Measurements from ENCODE around the gene SERGEF. TPM values are rescaled to one million over a fixed set of nuclear protein-coding genes. Genes with fewer than 3 reads are reported as not detected.

Gene SERGEF
- polyA plus RNA-seq, 1 experiment = 18.1 TPM

- ChIA-PET POLR2A (no interaction called here), CTCF (no interaction called here)
Measured at GRCh38 chr11:17780668-17781067, 232.2 kb downstream of the SERGEF start.

DNA sequence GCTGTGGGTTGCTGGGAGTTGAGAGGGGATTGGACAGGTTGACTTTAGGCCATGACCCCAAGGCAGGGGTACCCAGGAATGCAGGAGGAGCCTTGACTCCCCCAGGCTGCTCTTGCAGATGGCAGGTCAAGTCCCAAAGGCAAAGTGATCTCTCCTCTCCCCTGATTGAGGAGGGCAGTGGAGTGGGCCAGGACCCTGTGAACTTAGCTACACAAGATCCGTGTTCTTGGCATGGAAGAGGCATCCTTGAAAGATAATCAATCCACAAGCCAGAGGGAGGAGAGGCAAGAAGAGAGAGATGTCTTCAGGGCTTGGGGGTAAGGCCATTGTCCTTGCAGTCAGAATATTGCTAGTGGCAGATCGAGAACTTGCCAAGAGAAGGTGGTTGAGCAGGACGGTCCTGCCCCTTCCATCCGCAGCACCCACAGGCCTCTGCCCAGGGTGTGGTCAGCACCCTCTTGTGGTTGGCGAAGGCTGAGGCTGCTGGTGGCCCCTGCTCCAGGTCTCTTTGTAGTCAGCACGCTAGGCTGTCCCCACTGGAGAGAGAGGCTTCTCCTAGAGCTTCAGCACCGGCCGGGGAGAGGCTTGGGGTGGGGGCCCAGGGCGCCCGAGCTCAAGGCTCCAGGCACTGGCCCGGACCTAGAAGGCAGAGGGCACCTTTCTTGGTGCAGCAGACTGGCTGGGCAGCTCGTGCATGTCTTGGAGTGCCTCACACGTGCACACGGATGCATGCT is 232.8 kb downstream of the SERGEF start:
- Histone ChIP-seq H3K27ac (ENCODE audit: low read depth, low read length) (no peak overlapping the region), H3K9me3 (ENCODE audit: control insufficient read depth, insufficient read depth, low read length) (no peaks in the 10 kb centered on the region; the same call in 1 of the 2 replicates), H3K27me3 (ENCODE audit: control insufficient read depth, insufficient read depth, low read length) (no peaks in the 10 kb centered on the region), H3K4me3 (ENCODE audit: low read depth, low read length) (no peak overlapping the region)
- DNase-seq (ENCODE audit: low read depth, low spot score) = no peak
- TF ChIP-seq, protein P1, sequence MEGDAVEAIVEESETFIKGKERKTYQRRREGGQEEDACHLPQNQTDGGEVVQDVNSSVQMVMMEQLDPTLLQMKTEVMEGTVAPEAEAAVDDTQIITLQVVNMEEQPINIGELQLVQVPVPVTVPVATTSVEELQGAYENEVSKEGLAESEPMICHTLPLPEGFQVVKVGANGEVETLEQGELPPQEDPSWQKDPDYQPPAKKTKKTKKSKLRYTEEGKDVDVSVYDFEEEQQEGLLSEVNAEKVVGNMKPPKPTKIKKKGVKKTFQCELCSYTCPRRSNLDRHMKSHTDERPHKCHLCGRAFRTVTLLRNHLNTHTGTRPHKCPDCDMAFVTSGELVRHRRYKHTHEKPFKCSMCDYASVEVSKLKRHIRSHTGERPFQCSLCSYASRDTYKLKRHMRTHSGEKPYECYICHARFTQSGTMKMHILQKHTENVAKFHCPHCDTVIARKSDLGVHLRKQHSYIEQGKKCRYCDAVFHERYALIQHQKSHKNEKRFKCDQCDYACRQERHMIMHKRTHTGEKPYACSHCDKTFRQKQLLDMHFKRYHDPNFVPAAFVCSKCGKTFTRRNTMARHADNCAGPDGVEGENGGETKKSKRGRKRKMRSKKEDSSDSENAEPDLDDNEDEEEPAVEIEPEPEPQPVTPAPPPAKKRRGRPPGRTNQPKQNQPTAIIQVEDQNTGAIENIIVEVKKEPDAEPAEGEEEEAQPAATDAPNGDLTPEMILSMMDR (IDR thresholded peaks at IDR 0.05; ENCODE audit: low read depth, low read length) = no peak
- CTCF ChIA-PET = no interaction called here
- POLR2A ChIA-PET = interaction anchor here (0.6 kb wide), 1 partner anchor 66 kb away, joined by 3 read pairs; no protein-coding TSS in a partner anchor

More at GRCh38 chr11:17780668-17781067, 232.2 kb downstream of the SERGEF start:
- H3K4me3 ChIP-seq (ENCODE audit: low read depth, low read length) = no peak overlapping the region
- TF ChIP-seq, protein P1 (IDR thresholded peaks at IDR 0.05; ENCODE audit: low read depth, low read length) = no peak
- no peak for DNase-seq (ENCODE audit: low read depth, low spot score)
- H3K9me3 ChIP-seq (ENCODE audit: control insufficient read depth, insufficient read depth, low read length) = no peaks in the 10 kb centered on the region; the same call in 1 of the 2 replicates
- H3K27me3 ChIP-seq (ENCODE audit: control insufficient read depth, insufficient read depth, low read length) = no peaks in the 10 kb centered on the region
- no peak overlapping the region for H3K27ac ChIP-seq (ENCODE audit: low read depth, low read length)

- ChIA-PET POLR2A (interaction anchor here (0.7 kb wide), 1 partner anchor 194 kb away, joined by 8 read pairs; no protein-coding TSS in a partner anchor), CTCF (no interaction called here)
- DNase-seq (ENCODE audit: low read depth, low spot score) = no peak
- Histone ChIP-seq H3K4me3 (ENCODE audit: low read depth, low read length) (no peak overlapping the region), H3K27ac (ENCODE audit: low read depth, low read length) (no peak overlapping the region), H3K27me3 (ENCODE audit: control insufficient read depth, insufficient read depth, low read length) (peaks cover 6% of the 10 kb centered on the region), H3K9me3 (ENCODE audit: control insufficient read depth, insufficient read depth, low read length) (no peaks in the 10 kb centered on the region; the same call in 1 of the 2 replicates)
- TF ChIP-seq, protein P1 (IDR thresholded peaks at IDR 0.05; ENCODE audit: low read depth, low read length) = no peak
Measured at GRCh38 chr11:17778956-17779860, 233.6 kb downstream of the SERGEF start.

GRCh38 chr11:17778352-17778751 is 234.5 kb downstream of the SERGEF start:
- Histone ChIP-seq H3K27ac (ENCODE audit: low read depth, low read length) (no peak overlapping the region), H3K4me3 (ENCODE audit: low read depth, low read length) (no peak overlapping the region), H3K27me3 (ENCODE audit: control insufficient read depth, insufficient read depth, low read length) (peaks cover 6% of the 10 kb centered on the region), H3K9me3 (ENCODE audit: control insufficient read depth, insufficient read depth, low read length) (no peaks in the 10 kb centered on the region; the same call in 1 of the 2 replicates)
- POLR2A ChIA-PET = interaction anchor here (0.7 kb wide), 1 partner anchor 195 kb away, joined by 8 read pairs; no protein-coding TSS in a partner anchor
- DNase-seq (ENCODE audit: low read depth, low spot score) = no peak
- CTCF ChIA-PET = no interaction called here
- TF ChIP-seq, protein P1 (IDR thresholded peaks at IDR 0.05; ENCODE audit: low read depth, low read length) = no peak

All from AG04450 (cell line).